A549 (cell line): ENCODE data around the gene TEKT5. TPM values are rescaled to one million over a fixed set of nuclear protein-coding genes. Genes with fewer than 3 reads are reported as not detected.

Experiments
- ATAC-seq, 2 experiments: fragments of 200-7000 bp in 1 of 2; fragments of >200 bp in 1 of 2; cut with Nextera tagmentation in 1 of 2; cut with Tn5 transposase in 1 of 2; 3 replicates each; pipeline versions ENCODE4 v1.8.0 to v1.9.1; 2018 to 2020; ENCODE audit warnings: mild to moderate bottlenecking in 1 of 2, moderate library complexity in 1 of 2
- CTCF ChIA-PET: fragments of 300-600 bp; sonication (Branson Sonifier 250); formaldehyde crosslinking; extraction: SDS; loops from one replicate; lab custom pipeline; 2021; ENCODE audit warnings: antibody characterized with exemption, inconsistent platforms; lab: Yijun Ruan, JAX
- POLR2A ChIA-PET: fragments of 350-600 bp; formaldehyde crosslinking; extraction: SDS; loops from one replicate; lab custom pipeline; 2021; ENCODE audit warnings: antibody characterized with exemption, inconsistent platforms; lab: Yijun Ruan, JAX
- DNase-seq, 2 experiments: peaks; one replicate each; pipeline versions ENCODE4 v3.0.0 to v3.0.0-alpha.2; 2011 to 2016; ENCODE audit warnings: low read depth in 1 of 2, low spot score in 1 of 2
- FAIRE-seq: peaks from 2 replicates; lab custom pipeline; 2011; peaks lifted over from hg19 to GRCh38; lab: Jason Lieb, UNC
- H3K27ac ChIP-seq, 2 experiments: fragments of >200 bp; sonication (Bioruptor Twin); formaldehyde crosslinking; 3 replicates each; pipeline ENCODE4 v1.5.1; 2016 to 2017
- H3K4me1 ChIP-seq: fragments of >200 bp; sonication (Bioruptor Twin); formaldehyde crosslinking; 3 replicates; pipeline ENCODE4 v1.6.1; 2016
- H3K4me2 ChIP-seq: fragments of >200 bp; sonication (Bioruptor Twin); formaldehyde crosslinking; 3 replicates; pipeline ENCODE4 v1.6.1; 2016
- H3K4me3 ChIP-seq: fragments of >200 bp; sonication (Bioruptor Twin); formaldehyde crosslinking; 3 replicates; pipeline ENCODE4 v1.5.1; 2016
- H3K9me3 ChIP-seq: fragments of >200 bp; sonication (Bioruptor Twin); formaldehyde crosslinking; 3 replicates; pipeline ENCODE4 v1.6.1; 2016
- CBX2 ChIP-seq: fragments of 200-600 bp; sonication (generic); IDR thresholded peaks from 2 replicates; pipeline ENCODE4 v1.6.1; 2016; ENCODE audit warnings: low read depth, mild to moderate bottlenecking, borderline replicate concordance
- CBX8 ChIP-seq: fragments of 200-600 bp; sonication (generic); IDR thresholded peaks from 2 replicates; pipeline ENCODE4 v1.6.1; 2016
- CEBPB ChIP-seq, 2 experiments: fragments of >200 bp in 1 of 2; sonication (Bioruptor Twin) in 1 of 2; formaldehyde crosslinking in 1 of 2; IDR thresholded peaks; 2 replicates each; pipeline ENCODE4 v1.6.1; 2012 to 2016
- CHD4 ChIP-seq: fragments of 200-600 bp; sonication (generic); IDR thresholded peaks from 2 replicates; pipeline ENCODE4 v1.6.1; 2016; ENCODE audit warnings: antibody characterized with exemption, mild to moderate bottlenecking, borderline replicate concordance
- EHMT2 ChIP-seq: fragments of 200-600 bp; sonication (generic); IDR thresholded peaks from 2 replicates; pipeline ENCODE4 v1.6.1; 2016; ENCODE audit warnings: antibody characterized with exemption, low read depth, mild to moderate bottlenecking, moderate library complexity
- EP300 ChIP-seq, 2 experiments: fragments of >200 bp; sonication (Bioruptor Twin); formaldehyde crosslinking; IDR thresholded peaks; 2 replicates in 1 of 2; 3 replicates in 1 of 2; pipeline ENCODE4 v1.6.1; 2016 to 2017
- GATA3 ChIP-seq: IDR thresholded peaks from 2 replicates; pipeline ENCODE4 v1.6.1; 2012; ENCODE audit warnings: borderline replicate concordance
- HDAC2 ChIP-seq: fragments of 200-600 bp; sonication (generic); IDR thresholded peaks from 2 replicates; pipeline ENCODE4 v1.6.1; 2016
- HEYL ChIP-seq: fragments of 250-450 bp; sonication (Bioruptor Pico); IDR thresholded peaks from 2 replicates; pipeline ENCODE4 v1.8.0; 2021; ENCODE audit warnings: mild to moderate bottlenecking, moderate library complexity
- HOXB5 ChIP-seq: fragments of 250-450 bp; sonication (Bioruptor Pico); IDR thresholded peaks from 2 replicates; pipeline ENCODE4 v1.5.0; 2020; ENCODE audit warnings: mild to moderate bottlenecking, moderate library complexity
- KDM1A ChIP-seq: fragments of 200-600 bp; sonication (generic); IDR thresholded peaks from 2 replicates; pipeline ENCODE4 v1.6.1; 2016; ENCODE audit warnings: low read depth, mild to moderate bottlenecking
- MAFK ChIP-seq: fragments of 450-650 bp; IDR thresholded peaks from 2 replicates; pipeline ENCODE4 v1.6.1; 2014; ENCODE audit not compliant: partially characterized antibody
- NFE2L2 ChIP-seq: fragments of 150-350 bp; conservative IDR thresholded peaks from 2 replicates; pipeline ENCODE4 v1.6.1; 2014; ENCODE audit warnings: low read length
- PHF8 ChIP-seq: fragments of 200-600 bp; sonication (generic); IDR thresholded peaks from 2 replicates; pipeline ENCODE4 v1.6.1; 2016; ENCODE audit warnings: low read depth, mild to moderate bottlenecking, antibody characterized with exemption, moderate library complexity, borderline replicate concordance
- REST ChIP-seq: fragments of 200-600 bp; sonication (generic); IDR thresholded peaks from 2 replicates; pipeline ENCODE4 v1.6.1; 2016; ENCODE audit warnings: antibody characterized with exemption, mild to moderate bottlenecking, moderate library complexity
- RFX5 ChIP-seq: fragments of 450-650 bp; IDR thresholded peaks from 2 replicates; pipeline ENCODE4 v1.7.1; 2014; ENCODE audit warnings: antibody characterized with exemption, mild to moderate bottlenecking, moderate library complexity
- TFCP2L1 ChIP-seq: fragments of 250-450 bp; sonication (Bioruptor Pico); IDR thresholded peaks from 2 replicates; pipeline ENCODE4 v1.5.0; 2021; ENCODE audit warnings: mild to moderate bottlenecking
- TP53 ChIP-seq: fragments of 250-450 bp; sonication (Bioruptor Pico); IDR thresholded peaks from 2 replicates; pipeline ENCODE4 v1.5.0; 2021; ENCODE audit warnings: mild to moderate bottlenecking, moderate library complexity
- ZFP36 ChIP-seq: fragments of 450-650 bp; IDR thresholded peaks from 2 replicates; pipeline ENCODE4 v1.6.1; 2014; ENCODE audit warnings: borderline replicate concordance; ENCODE audit not compliant: partially characterized antibody
- ZNF302 ChIP-seq: fragments of 250-450 bp; sonication (Bioruptor Pico); IDR thresholded peaks from 2 replicates; pipeline ENCODE4 v1.9.0; 2021; ENCODE audit warnings: inconsistent platforms, mild to moderate bottlenecking, moderate library complexity
- WGBS: methylation state at CpG from one replicate; pipeline ENCODE4 v1.1.6; 2017; ENCODE audit errors: missing lambda C conversion rate; 5-methylcytosine and 5-hydroxymethylcytosine counted together
- polyA plus RNA-seq, 4 experiments: library from polyadenylated mRNA; depleted of rRNA in 3 of 4; stranded (reverse); fragments of >200 nt; fragmentation: RNase III in 1 of 4; extraction: RNeasy Plus Mini Kit Qiagen cat#74134 plus additional on column Dnase treatment in 1 of 4; gene quantifications; 2 replicates in 3 of 4; 3 replicates in 1 of 4; pipeline ENCODE4 v1.2.3, GENCODE V29; 2011 to 2017
- TF ChIP-seq, protein P1 (sequence below): fragments of 150-350 bp; IDR thresholded peaks from 2 replicates; pipeline ENCODE4 v1.6.1; 2014; ENCODE audit warnings: low read depth, mild to moderate bottlenecking, low read length
- TF ChIP-seq, protein P2 (sequence below): fragments of >200 bp; sonication (Bioruptor Twin); formaldehyde crosslinking; IDR thresholded peaks from 3 replicates; pipeline ENCODE4 v1.6.1; 2016

TEKT5 gene
- polyA plus RNA-seq, 2 of the 4 experiments (the other 2 are of a cell fraction), result 0.14 TPM; not detected in 1

DNA sequence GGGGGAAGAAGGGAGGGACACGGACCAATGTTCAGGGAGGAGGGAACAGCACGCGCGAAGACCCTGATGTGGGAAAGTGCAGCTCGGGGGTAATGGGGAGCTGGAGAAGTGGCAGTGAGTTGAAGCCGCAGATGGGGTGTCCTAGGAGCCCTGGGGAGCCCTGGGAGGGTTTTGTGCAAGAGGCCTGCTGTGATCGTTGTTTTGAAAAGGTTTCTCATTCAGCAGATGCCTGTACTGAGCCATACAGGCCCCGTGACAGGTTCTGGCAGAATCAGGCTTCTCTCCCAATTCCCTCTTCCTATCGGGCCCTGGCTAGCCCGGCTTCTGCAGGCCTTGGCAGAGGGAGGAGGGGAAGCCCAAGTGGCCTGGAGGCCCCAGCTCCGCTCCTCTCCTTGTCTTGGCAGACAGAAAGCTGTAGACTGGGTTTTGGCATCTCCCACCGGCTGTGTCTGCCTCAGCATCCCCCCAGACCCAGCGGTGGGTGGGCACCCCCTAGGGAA is 76.0 kb downstream of the TEKT5 start (continued):
- TF ChIP-seq HOXB5, result no peak
- TF ChIP-seq CBX2, result no peak
- TF ChIP-seq, all 56 proteins: peak for 0

GRCh38 chr16:10617662-10618420 is 76.9 kb downstream of the TEKT5 start:
- peaks cover 16% of the 10 kb centered on the region; the same call in 2 of the 3 replicates for H3K4me1 ChIP-seq
- H3K9me3 ChIP-seq, result no peaks in the 10 kb centered on the region
- ChIA-PET POLR2A (interaction anchor here (0.5 kb wide), 1 partner anchor 13 kb away, joined by 3 read pairs; no protein-coding TSS in a partner anchor), CTCF (no interaction called here)
- no peak overlapping the region for H3K4me3 ChIP-seq
- H3K27ac ChIP-seq, result peak overlapping the region in 1 of 2 experiments; percentile 34; a peak in 2 of 6 replicates
- WGBS, result 82% methylated on average over 12 of the region's 12 CpGs
- ATAC-seq (no peak), FAIRE-seq (no peak), DNase-seq (no peak)
- TF ChIP-seq CEBPB (IDR thresholded peaks at IDR 0.05), result no peak
- TF ChIP-seq ZNF302 (CRISPR knock-in tag), result no peak
- no peak for TF ChIP-seq GATA3
- no peak for TF ChIP-seq REST
- TF ChIP-seq TFCP2L1 (CRISPR knock-in tag), result no peak
- no peak for TF ChIP-seq KDM1A
- TF ChIP-seq, protein P1, sequence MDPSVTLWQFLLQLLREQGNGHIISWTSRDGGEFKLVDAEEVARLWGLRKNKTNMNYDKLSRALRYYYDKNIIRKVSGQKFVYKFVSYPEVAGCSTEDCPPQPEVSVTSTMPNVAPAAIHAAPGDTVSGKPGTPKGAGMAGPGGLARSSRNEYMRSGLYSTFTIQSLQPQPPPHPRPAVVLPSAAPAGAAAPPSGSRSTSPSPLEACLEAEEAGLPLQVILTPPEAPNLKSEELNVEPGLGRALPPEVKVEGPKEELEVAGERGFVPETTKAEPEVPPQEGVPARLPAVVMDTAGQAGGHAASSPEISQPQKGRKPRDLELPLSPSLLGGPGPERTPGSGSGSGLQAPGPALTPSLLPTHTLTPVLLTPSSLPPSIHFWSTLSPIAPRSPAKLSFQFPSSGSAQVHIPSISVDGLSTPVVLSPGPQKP, result no peak
- no peak for TF ChIP-seq TP53 (CRISPR knock-in tag)
- no peak overlapping the region for H3K4me2 ChIP-seq

GRCh38 chr16:10616756-10617640 is 77.7 kb downstream of the TEKT5 start:
- H3K4me2 ChIP-seq, result no peak overlapping the region

More at GRCh38 chr16:10616756-10617640, 77.7 kb downstream of the TEKT5 start:
- ATAC-seq, result peak; percentile 47 to 70; a peak in 5 of 6 replicates
- POLR2A ChIA-PET, result interaction anchor here (0.5 kb wide), 1 partner anchor 12 kb away, joined by 3 read pairs; no protein-coding TSS in a partner anchor
- peaks cover 9% of the 10 kb centered on the region; the same call in 2 of the 3 replicates for H3K4me1 ChIP-seq
- CTCF ChIA-PET, result no interaction called here
- no peak overlapping the region for H3K4me3 ChIP-seq
- no peaks in the 10 kb centered on the region for H3K9me3 ChIP-seq
- no peak for FAIRE-seq
- WGBS, result 52% methylated on average over 10 of the region's 14 CpGs
- H3K27ac ChIP-seq, result peak overlapping the region in 1 of 2 experiments; percentile 34; a peak in 3 of 6 replicates
- TF ChIP-seq ZNF302 (CRISPR knock-in tag), result no peak
- TF ChIP-seq CHD4, result no peak
- no peak for TF ChIP-seq HEYL (CRISPR knock-in tag)
- TF ChIP-seq, protein P2, sequence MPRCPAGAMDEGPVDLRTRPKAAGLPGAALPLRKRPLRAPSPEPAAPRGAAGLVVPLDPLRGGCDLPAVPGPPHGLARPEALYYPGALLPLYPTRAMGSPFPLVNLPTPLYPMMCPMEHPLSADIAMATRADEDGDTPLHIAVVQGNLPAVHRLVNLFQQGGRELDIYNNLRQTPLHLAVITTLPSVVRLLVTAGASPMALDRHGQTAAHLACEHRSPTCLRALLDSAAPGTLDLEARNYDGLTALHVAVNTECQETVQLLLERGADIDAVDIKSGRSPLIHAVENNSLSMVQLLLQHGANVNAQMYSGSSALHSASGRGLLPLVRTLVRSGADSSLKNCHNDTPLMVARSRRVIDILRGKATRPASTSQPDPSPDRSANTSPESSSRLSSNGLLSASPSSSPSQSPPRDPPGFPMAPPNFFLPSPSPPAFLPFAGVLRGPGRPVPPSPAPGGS, result no peak
- TF ChIP-seq NFE2L2, result no peak
- no peak for TF ChIP-seq EP300 (IDR thresholded peaks at IDR 0.05)
- no peak for TF ChIP-seq CBX8
- TF ChIP-seq PHF8, result no peak
- TF ChIP-seq RFX5, result no peak
- TF ChIP-seq ZFP36, result no peak
- TF ChIP-seq MAFK, result no peak
- TF ChIP-seq EHMT2, result no peak
- no peak for TF ChIP-seq HDAC2
- peak in 1 of 2 experiments; percentile 29 for DNase-seq
